ENCODE data around the gene NGRN.

Gene NGRN

DNA sequence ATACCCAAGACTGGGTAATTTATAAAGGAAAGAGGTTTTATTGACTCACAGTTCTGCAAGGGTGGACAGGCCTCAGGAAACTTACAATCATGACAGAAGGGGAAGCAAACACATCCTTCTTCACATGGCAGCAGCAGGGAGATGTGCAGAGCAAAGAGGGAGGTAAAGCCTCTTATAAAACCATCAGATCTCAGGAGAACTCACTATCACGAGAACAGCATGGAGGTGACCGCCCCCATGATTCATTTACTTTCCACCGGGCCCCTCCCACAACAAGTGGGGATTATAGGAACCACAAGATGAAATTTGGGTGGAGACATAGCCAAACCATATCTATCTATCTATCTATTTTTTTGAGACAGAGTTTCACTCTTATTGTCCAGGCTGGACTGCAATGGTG, 26.1 kb upstream of the NGRN start:
- TF ChIP-seq, protein P1, sequence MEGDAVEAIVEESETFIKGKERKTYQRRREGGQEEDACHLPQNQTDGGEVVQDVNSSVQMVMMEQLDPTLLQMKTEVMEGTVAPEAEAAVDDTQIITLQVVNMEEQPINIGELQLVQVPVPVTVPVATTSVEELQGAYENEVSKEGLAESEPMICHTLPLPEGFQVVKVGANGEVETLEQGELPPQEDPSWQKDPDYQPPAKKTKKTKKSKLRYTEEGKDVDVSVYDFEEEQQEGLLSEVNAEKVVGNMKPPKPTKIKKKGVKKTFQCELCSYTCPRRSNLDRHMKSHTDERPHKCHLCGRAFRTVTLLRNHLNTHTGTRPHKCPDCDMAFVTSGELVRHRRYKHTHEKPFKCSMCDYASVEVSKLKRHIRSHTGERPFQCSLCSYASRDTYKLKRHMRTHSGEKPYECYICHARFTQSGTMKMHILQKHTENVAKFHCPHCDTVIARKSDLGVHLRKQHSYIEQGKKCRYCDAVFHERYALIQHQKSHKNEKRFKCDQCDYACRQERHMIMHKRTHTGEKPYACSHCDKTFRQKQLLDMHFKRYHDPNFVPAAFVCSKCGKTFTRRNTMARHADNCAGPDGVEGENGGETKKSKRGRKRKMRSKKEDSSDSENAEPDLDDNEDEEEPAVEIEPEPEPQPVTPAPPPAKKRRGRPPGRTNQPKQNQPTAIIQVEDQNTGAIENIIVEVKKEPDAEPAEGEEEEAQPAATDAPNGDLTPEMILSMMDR (IDR thresholded peaks at IDR 0.05) = no peak
- TF ChIP-seq ZFX (IDR thresholded peaks at IDR 0.05; ENCODE audit: borderline replicate concordance) = no peak

DNA sequence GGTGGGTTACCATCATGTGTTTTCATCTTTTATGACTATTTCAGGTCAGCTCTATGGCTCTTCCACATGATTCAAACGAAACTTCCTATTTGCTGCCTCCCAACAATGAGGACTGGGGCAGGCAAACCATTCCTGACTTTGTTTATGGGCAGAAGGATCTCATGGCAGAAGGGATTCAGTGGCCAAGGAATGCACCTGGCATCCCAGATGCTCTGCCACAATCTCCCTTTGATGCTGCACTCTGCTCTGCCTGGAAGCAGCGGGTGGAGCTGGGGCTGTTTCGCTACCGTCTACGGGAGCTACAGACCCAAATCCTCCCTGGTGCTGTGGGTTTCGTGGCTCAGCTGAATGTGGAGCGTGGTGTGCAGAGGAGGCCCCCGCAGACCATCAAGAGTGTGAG, 24.6 kb upstream of the NGRN start:
- H3K27ac ChIP-seq = no peak overlapping the region
- TF ChIP-seq, protein P1 (IDR thresholded peaks at IDR 0.05) = no peak
- no peak for TF ChIP-seq ZFX (IDR thresholded peaks at IDR 0.05; ENCODE audit: borderline replicate concordance)

More for the DNA sequence above, 26.1 kb upstream of the NGRN start:
- no peak overlapping the region for H3K27ac ChIP-seq

DNA sequence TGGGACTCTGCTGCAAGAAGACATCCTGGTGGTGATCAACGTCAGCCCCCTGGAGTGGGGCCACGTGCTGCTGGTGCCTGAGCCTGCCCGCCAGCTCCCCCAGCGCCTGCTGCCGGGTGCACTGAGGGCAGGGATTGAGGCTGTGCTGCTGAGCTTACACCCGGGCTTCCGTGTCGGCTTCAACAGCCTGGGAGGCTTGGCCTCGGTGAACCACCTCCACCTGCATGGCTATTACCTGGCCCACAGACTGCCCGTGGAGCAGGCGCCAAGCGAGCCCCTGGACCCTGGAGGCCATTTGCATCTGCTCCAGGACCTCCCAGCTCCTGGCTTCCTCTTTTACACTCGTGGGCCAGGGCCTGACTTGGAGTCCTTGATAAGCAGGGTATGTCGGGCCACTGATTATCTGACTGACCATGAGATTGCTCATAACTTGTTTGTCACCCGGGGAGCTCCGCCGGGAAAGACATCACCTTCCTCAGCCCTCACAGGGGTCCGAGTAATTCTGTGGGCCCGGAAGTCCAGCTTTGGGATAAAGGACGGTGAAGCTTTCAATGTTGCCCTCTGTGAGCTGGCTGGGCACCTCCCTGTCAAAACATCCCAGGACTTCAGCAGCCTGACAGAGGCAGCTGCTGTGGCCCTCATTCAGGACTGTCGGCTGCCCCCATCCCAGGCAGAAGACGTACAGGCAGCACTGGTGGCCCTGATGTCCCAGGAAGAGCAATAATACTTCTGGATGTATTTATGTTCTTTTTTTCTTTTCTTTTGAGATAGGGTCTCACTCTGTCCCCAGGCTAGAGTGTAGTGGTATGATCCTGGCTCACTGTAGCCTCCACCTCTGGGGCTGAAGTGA, 23.9 kb upstream of the NGRN start:
- TF ChIP-seq, protein P1 (IDR thresholded peaks at IDR 0.05) = no peak
- no peak for TF ChIP-seq ZFX (IDR thresholded peaks at IDR 0.05; ENCODE audit: borderline replicate concordance)
- no peak overlapping the region for H3K27ac ChIP-seq

DNA sequence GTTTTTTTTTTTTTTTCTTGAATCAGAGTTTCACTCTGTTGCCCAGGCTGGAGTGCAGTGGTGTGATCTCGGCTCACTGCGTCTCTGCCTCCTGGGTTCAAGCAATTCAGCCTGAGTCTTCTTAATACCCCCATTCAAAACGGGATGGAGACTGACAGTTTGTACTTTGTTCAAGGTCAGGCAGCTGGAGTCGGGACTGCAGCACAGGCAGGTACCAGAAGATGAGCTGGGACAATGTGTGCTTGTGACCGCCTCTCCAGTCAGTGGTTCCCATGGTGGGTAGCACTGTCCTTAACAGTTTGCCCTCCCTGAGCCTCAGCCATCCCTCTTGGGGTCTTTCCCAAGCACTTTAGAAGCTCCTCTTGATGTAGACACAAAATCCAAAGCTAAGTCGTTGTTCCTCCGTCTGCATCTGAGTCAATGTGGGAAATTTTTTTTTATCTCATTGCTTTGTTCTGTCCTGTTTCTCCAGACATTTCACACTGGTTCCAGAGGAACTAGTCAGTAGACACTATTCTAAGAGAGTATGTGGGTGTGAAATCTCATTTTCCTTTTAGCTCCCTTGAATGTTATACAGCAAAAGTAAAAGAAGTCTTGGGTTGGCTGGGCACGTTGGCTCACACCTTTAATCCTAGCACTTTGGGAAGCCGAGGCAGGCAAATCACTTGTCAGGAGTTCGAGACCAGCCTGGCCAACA, 21.4 kb upstream of the NGRN start:
- TF ChIP-seq, protein P1 (IDR thresholded peaks at IDR 0.05) = no peak
- TF ChIP-seq ZFX (IDR thresholded peaks at IDR 0.05; ENCODE audit: borderline replicate concordance) = no peak
- no peak overlapping the region for H3K27ac ChIP-seq

DNA sequence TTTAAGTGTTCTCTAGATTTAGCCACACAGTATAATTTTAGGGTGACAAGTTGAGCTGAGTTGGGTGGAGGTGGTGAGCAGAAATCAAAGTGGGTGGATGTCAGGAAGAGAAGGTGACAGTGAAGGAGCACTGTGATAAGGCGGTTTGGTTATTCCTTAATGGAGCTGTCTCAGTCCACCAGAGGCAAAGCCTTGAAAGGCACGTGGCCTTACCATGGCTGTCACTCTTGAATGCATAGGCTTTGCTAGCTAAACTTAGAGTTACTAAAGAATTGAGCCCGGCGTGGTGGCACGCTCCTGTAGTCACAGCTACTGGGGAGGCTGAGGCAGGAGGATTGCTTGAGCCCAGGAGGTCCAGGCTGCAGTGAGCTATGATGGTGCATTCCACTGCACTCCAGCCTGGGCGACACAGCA, 16.7 kb upstream of the NGRN start:
- no peak overlapping the region for H3K27ac ChIP-seq
- TF ChIP-seq ZFX (IDR thresholded peaks at IDR 0.05; ENCODE audit: borderline replicate concordance) = no peak
- TF ChIP-seq, protein P1 (IDR thresholded peaks at IDR 0.05) = no peak

DNA sequence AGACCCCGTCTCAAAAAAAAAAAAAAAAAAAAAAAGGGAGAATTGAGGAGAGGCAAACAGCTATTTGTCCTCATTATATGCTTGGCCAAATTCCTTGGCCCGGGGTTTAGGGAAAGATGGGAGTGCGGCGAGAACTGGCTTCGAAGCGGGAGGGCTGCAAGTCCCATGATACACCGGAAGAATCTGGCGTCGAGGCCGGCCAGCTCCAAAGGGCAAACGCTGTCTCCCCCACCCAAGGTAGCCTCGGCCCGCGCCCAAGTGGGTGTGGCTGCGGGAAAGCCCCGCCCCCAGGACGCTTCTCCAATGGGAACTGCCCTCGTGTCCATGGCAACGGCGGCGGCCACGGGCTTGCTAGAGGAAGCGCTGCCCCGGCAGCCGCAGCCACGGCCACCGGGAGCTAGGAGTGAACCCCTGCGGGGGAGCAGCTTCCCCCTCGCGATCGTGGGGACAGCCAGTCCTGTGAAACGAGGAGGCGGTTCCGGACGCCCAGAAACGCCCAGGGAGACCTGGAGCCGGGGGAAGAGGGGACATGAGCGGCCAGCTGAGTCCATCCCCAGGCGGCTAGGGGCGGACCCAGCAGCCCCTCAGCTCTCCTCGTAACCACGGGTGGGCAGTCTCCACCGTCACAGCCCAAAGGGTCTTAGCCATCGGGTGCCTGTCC, 16.1 kb upstream of the NGRN start, which contains the start of gene TTLL13:
Gene TTLL13, plus strand, starts transcription at position 354 of the 661 bp plus-strand sequence. CDS start 1,075 bp downstream, outside the sequence.
- no peak for TF ChIP-seq ZFX (IDR thresholded peaks at IDR 0.05; ENCODE audit: borderline replicate concordance)
- TF ChIP-seq, protein P1 (IDR thresholded peaks at IDR 0.05) = no peak
- no peak within 1 kb of the TSS for H3K27ac ChIP-seq
